ENCODE measurements around the gene C10orf62.
"Not testable (repeated sequence)": the region's sequence is repeated elsewhere in the genome, so short reads cannot be mapped to it uniquely, and the experiment has no call there.

The C10orf62 gene

GRCh38 chr10:97547962-97548361, 41.6 kb upstream of the C10orf62 start:
- TF ChIP-seq, protein P1, sequence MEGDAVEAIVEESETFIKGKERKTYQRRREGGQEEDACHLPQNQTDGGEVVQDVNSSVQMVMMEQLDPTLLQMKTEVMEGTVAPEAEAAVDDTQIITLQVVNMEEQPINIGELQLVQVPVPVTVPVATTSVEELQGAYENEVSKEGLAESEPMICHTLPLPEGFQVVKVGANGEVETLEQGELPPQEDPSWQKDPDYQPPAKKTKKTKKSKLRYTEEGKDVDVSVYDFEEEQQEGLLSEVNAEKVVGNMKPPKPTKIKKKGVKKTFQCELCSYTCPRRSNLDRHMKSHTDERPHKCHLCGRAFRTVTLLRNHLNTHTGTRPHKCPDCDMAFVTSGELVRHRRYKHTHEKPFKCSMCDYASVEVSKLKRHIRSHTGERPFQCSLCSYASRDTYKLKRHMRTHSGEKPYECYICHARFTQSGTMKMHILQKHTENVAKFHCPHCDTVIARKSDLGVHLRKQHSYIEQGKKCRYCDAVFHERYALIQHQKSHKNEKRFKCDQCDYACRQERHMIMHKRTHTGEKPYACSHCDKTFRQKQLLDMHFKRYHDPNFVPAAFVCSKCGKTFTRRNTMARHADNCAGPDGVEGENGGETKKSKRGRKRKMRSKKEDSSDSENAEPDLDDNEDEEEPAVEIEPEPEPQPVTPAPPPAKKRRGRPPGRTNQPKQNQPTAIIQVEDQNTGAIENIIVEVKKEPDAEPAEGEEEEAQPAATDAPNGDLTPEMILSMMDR (IDR thresholded peaks at IDR 0.05; ENCODE audit: low read depth, low read length, missing control alignments) = no peak
- DNase-seq (ENCODE audit: low read depth) = no peak
- no peak overlapping the region for H3K4me3 ChIP-seq (ENCODE audit: low read depth, low read length)

DNA sequence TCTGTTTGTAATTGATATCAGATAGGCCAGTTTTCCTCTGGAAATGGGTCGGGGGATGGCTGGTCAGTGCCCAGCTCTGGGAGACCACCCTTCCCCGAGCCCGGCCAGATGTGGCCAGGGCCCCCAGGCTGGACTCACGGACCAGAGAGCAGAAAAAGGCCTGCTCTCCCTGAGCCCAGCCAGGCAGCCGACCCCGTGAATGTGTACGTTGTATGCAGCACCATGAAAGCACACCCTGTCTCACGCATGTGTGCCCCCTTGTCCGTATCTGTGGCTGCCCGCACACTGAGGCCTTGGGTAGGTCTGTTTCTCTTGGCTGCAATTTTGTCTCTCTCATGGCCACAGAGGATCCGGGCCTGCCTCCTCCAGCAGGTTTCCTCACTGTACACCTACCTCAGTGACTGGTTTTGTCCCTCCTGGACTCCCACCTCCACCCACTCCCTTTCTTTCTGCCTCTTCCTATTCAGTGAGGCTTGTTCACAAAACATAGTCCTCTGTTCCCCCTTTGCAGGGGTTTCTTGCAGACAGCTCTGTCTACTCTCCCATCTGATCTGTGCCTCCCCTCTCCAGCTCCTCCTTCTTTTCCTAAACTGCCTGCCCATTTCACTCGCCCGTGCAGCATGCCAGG, 40.6 kb upstream of the C10orf62 start:
- H3K4me3 ChIP-seq (ENCODE audit: low read depth, low read length) = no peak overlapping the region
- TF ChIP-seq, protein P1 (IDR thresholded peaks at IDR 0.05; ENCODE audit: low read depth, low read length, missing control alignments) = no peak
- no peak for DNase-seq (ENCODE audit: low read depth)

DNA sequence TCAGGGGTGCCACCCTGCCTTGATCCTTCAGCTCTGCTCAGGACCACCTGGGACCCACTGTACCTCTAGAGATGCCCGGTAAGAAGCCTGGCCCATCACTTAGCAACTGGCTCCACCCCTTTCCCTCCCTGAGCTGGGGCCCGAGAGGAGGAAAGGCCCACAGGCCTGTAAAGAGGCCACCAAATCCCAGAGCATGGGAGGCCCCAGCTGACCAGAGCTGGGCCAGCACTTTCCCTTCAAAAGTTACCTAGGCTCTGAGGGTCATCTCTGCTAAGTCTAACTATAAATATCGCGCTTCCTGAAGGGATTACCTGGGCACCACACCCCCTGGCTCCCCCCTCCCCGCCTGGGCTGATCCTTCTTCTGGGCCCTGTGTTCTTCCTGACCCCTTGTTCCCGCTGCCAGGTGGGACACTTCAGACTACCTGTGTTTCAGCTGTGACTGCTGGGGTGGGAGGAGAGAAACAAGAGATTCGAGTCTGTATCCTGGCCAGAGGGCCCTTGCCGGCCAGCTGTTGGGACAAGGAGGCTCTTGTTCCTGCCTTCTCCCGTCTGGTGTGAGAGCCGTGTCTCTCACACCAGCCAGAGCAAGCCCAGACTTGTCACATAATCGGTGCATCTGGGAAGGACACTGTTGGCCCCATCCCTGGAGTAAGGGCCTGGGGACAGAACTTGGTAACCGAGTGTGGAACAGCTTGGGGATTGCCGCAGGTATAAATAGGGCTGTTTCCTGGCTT, 39.8 kb upstream of the C10orf62 start:
- no peak overlapping the region for H3K4me3 ChIP-seq (ENCODE audit: low read depth, low read length)
- DNase-seq (ENCODE audit: low read depth) = no peak
- TF ChIP-seq, protein P1 (IDR thresholded peaks at IDR 0.05; ENCODE audit: low read depth, low read length, missing control alignments) = no peak

- DNase-seq (ENCODE audit: low read depth) = no peak
- TF ChIP-seq, protein P1 (IDR thresholded peaks at IDR 0.05; ENCODE audit: low read depth, low read length, missing control alignments) = no peak
- H3K4me3 ChIP-seq (ENCODE audit: low read depth, low read length) = no peak overlapping the region
These were observed 39.0 kb upstream of the C10orf62 start for GRCh38 chr10:97550336-97551149.

GRCh38 chr10:97551271-97551670, 38.2 kb upstream of the C10orf62 start:
- H3K4me3 ChIP-seq (ENCODE audit: low read depth, low read length) = no peak overlapping the region
- TF ChIP-seq, protein P1 (IDR thresholded peaks at IDR 0.05; ENCODE audit: low read depth, low read length, missing control alignments) = no peak

DNA sequence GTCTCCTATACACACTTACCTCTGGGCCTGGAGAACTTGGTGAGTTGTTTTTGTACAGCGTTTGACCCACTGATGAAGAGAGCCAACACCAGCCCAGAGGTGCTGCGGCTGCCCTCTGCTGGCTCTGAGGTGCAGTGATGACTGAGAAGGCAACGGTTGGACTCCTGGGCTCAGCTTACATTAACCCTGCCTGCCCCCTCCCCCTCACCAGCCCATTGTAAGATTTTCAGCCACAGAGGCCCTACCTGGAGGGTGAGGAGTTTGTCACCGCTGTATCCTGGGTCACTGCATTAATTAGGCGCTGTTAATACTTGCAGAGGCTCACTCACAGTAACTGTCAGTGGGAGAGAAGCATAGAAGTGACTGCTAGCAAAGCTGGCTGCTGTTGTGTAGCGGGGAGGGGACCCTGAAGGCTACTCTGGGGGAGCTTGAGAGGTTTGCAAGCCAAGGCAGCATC, 35.9 kb upstream of the C10orf62 start:
- TF ChIP-seq, protein P1 (IDR thresholded peaks at IDR 0.05; ENCODE audit: low read depth, low read length, missing control alignments) = peak; percentile 87
- no peak overlapping the region for H3K4me3 ChIP-seq (ENCODE audit: low read depth, low read length)
- no peak for DNase-seq (ENCODE audit: low read depth)

More at GRCh38 chr10:97551271-97551670, 38.2 kb upstream of the C10orf62 start:
- DNase-seq (ENCODE audit: low read depth) = no peak

DNA sequence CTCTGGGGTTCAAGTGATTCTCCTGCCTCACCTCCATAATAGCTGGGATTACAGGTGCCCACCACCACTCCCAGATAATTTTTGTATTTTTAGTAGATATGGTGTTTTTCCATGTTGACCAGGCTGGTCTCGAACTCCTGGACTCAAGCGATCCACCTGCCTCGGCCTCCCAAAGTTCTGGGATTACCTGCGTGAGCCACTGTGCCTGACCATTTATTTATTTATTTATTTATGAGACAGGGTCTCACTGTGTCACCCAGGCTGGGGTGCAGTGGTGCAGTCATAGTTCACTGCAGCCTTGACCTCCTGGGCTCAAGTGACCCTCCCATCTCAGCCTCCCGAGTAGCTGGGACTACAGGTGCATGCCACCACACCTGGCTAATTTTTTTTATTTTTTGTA, 35.2 kb upstream of the C10orf62 start:
- DNase-seq (ENCODE audit: low read depth); H3K4me3 ChIP-seq (ENCODE audit: low read depth, low read length): not testable (repeated sequence)

DNA sequence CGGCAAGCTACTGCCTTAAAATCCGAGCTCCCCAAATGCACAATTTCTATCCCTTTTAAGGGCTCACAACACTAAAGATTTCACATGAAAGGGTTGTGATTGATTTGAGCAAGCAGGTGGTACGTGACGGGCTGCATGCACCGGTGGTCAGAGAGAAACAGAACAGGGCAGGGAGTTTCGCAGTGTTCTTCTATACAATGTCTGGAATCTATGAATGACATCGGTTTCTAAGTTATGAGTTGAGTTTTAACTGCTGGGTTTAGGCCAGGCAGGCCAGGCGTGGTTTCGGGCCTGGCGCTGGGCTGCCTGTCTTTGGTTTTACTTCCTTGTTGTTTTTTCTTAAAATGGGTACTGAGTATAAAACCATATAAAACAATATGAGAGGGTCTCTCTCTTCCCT, 34.0 kb upstream of the C10orf62 start:
- peak; percentile 40 for DNase-seq (ENCODE audit: low read depth)
- not testable (repeated sequence) for H3K4me3 ChIP-seq (ENCODE audit: low read depth, low read length)

DNA sequence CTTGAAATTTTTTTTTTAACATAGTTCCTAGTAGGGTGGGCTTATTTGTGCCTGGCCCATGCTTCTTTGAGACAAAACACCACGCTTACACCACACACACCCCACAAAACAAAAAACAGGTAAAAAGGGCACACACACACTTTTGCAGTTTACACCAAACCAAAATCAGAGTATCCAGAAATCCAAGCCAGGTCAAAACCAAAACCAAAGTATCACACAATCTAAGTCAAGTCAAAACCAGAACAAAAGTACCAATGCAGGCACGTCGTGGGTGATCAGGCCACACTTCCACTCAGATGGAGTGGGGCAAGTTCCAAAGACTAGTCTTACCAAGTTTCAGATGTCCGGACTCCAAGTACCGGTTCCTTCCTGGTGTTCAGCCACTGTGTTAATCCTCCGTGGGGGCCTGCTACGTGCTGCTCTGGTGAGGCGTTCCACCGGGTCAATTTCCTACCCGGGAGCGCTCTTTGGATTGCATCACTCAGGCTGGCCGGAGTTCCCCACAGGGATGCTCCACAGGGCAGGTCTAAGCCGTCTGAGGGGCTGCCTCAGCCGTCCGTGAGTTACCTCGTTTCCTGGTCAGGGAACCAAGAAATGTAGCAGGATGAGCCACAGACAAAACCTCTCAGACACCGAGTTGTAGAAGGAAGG, 28.7 kb upstream of the C10orf62 start:
- not testable (repeated sequence) for DNase-seq (ENCODE audit: low read depth); H3K4me3 ChIP-seq (ENCODE audit: low read depth, low read length)

- H3K4me3 ChIP-seq (ENCODE audit: low read depth, low read length); DNase-seq (ENCODE audit: low read depth): not testable (repeated sequence)
These were observed 28.0 kb upstream of the C10orf62 start for GRCh38 chr10:97561386-97562077.
